Astrocyte of the hippocampus (primary cell): ENCODE results near the gene REG1A.

Experiments
- DNase-seq: peaks from one replicate; pipeline ENCODE4 v3.0.0; 2011; ENCODE audit warnings: low read depth, low spot score

REG1A gene

GRCh38 chr2:79120194-79120713 is at the start of gene REG1A:
REG1A (plus strand) TSS chr2:79120488; CDS start chr2:79120862, 374 bp downstream.
- no peak for DNase-seq

DNA sequence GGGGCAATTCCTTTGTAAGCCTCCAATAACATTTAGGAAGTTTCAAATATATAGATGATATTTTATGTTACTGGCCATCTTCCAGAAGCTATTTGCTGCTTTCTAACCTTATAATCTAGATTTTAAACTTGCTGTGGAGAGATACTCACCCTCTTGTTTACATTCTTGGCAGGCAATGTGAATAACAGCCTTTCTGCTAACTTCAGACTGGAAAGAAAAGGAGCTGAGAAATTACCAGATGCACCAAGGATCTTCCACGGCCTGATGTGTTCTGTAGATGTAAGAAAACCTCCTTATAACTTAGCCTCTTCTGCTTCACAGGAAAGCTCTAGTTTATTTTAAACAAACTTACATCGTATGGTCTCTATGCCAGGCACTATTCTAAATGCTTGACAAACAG is 49.2 kb upstream of the REG1A start:
- DNase-seq, result no peak

DNA sequence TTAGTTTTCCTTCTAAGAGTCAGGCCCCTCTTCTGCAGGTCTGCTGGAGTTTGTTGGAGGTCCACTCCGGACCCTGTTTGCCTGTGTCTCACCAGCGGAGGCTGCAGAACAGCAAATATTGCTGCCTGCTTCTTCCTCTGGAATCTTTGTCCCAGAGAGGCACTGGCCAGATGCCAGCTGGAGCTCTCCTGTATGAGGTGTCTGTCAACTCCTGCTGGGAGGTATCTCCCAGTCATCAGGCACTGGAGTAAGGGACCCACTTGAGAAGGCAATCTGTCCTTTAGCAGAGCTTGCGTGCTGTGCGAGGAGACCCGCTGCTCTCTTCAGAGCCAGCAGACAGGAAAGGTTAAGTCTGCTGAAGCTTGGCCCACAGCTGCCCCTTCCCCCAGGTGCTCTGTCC is 37.3 kb upstream of the REG1A start:
- no peak for DNase-seq

DNA sequence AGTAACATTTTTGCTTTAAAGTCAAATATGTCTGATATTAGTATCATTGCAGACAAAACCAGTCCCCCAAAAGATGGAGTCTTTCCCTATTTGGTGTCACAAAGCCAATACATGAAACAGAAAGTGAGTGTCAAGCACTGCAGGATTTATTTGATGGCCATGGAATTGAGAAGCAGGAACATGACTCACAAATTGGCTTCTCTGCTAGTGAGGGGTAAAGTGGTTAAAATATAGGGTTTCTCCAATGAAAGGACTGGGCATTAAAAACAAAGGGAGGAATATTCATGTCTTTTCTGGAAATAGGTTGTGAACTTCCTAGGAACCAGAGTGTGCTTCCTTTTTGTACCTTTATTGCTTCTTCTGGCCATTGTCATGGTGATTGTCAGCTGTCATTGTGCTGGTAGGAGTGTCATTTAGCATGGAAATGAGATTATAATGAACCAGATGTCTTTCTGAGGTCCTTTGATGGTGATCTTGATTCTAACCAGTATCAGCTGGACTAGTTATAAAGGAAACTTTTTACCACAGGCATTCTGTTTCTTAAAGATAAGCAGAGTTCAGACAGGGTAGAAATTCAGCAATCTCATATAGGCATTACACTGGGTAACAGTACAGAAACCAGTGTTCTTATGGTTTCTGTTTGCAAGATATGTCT is 36.6 kb upstream of the REG1A start:
- DNase-seq, result no peak

- DNase-seq, result no peak
Observed at GRCh38 chr2:79084495-79085135, 35.7 kb upstream of the REG1A start.

GRCh38 chr2:79085382-79085781 is 34.9 kb upstream of the REG1A start:
- no peak for DNase-seq

GRCh38 chr2:79086255-79086654 is 34.0 kb upstream of the REG1A start:
- DNase-seq, result no peak

DNA sequence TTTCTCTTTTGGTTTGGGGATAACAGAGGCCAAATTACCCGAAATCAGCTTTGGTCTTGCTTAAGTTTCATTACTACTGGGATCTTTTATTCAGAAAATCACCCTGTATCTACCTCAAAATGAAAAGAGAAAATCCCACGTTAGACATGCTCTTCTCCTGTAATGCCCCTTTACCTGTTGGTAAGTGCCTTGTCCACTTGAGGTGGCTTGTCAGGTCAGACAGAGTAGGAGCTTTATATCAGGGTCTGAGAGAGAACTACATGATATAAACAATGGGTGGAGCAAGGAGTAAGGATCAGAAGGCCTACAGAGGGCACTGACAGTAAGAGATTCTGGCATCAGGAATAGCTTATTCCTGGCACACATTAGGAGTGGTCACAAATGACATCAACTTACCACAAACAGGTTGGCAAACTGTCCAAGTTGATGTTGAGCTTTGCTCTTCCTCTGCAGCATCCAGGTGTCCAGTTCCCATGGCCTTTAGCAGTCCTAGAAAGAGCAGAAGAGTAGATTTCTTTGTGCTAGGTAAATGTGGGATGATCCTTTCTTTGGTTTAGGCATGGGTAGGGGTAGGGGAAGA is 32.4 kb upstream of the REG1A start, which contains the start of gene REG1B:
REG1B (minus strand) TSS at position 209 of the 580 bp plus-strand sequence. CDS start 381 bp downstream, outside the sequence.
- no peak for DNase-seq

GRCh38 chr2:79090693-79091092 is 29.6 kb upstream of the REG1A start:
- DNase-seq, result no peak

DNA sequence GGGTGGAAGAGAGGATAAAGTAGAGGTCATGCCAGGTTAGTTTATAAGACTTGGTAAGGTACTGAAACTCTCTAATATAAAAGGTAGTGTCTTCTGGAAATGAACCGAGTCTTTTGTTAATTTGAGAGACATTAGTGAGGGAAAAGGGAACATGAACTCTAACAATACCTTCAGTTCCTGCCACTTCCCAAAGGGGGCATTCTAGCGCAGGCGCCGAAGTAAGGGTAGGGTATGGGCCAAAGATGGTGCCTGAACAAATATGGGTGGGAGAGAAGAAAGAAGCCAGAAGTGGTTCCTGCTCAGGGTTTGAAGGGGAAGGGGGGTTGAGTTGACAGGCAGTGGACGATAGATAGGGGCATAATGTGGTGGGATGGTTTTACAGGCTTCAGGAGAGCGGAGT is 22.4 kb upstream of the REG1A start:
- DNase-seq, result no peak

- no peak for DNase-seq
Observed at GRCh38 chr2:79099140-79099686, 21.1 kb upstream of the REG1A start.

DNA sequence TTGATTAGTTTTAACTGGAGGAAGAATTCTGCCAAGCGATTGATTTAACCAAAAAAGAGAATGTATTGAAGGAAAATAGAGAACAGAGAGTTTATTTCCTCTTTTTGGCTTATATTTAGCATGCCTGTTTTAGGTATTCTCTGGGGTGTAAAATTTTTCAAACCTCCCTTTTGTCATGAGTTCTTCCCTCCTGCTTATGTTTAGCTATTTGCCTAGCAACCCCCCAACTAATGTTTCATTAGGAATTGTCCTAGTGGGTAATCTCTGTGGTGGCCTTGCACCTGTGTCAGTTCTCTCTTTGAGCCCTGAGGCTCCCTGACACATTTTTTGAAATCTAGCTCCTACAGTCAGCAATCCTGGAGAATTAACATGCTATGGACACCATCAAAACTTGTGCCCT is 20.0 kb upstream of the REG1A start:
- no peak for DNase-seq

DNA sequence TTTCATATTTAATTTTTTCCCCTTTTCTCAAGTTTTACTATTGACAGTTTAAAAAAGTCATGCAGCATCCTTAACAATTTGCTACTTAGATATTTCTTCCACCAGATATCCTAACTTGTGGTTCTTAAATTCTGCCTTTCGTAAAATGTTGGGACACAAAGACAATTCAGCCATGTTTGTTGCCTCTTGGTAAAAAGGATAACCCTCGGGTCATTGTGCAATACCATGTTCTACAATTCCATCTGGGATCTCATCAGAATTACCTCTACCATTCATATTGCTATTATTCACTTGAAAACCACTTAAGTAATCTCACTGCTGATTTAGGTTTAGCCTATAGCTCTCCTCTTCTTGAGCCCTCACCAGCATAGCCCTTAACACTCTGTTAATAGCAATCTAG is 19.3 kb upstream of the REG1A start:
- no peak for DNase-seq

DNA sequence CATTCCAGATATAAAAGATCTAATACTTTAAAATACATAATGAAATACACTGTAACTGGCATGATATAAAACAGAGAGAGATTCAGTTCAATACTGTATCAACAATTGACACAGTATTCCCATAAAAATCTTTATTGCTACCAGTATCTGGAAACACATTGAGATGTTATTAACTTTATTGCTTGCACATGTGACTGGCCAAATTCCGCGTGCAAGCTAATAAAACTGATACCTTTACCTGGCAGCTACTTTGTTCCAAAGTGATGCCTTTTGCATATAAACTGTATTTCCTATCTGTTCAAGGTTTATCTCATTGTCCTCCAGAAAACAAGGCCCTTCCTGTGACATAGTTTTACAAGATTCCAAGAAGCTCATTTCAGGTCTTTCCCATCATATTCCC is 17.1 kb upstream of the REG1A start:
- DNase-seq, result no peak

DNA sequence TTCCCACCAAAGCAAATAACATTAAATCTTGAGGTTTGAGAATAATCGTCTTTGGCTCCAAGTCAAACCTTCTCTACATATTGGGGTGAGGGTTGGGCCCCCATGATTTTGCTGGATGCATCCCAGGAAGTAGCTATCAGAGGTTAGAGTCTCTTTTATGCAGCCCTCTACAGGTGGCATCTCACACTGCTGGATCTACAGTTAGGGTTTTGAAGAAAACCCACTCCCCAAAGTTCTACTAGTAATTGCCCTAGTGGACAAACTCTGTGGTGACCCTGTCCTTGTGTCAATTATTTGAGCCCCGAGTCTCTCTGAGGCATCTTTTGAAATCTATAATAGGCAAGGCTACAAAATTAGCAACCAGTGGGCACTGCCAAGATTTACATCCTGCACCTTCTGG is 15.0 kb upstream of the REG1A start:
- DNase-seq, result no peak

DNA sequence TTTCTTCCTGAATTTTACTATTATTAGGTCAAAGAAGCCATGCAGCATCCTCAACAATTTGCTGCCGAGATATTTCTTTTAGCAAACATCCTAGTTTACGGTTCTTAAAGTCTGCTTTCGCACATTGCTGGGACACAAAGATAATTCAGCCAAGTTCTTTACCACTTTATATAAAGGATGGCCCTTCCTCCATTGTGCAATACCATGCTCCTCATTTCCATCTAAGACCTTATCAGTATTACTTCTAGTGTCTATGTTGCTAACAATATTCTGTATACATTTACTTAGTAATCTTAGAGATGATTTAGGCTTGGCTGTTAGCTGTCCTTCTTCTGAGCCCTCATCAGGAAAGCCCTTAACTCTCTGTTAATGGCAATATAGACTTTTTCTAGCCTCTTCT is 8.0 kb upstream of the REG1A start:
- DNase-seq, result no peak

DNA sequence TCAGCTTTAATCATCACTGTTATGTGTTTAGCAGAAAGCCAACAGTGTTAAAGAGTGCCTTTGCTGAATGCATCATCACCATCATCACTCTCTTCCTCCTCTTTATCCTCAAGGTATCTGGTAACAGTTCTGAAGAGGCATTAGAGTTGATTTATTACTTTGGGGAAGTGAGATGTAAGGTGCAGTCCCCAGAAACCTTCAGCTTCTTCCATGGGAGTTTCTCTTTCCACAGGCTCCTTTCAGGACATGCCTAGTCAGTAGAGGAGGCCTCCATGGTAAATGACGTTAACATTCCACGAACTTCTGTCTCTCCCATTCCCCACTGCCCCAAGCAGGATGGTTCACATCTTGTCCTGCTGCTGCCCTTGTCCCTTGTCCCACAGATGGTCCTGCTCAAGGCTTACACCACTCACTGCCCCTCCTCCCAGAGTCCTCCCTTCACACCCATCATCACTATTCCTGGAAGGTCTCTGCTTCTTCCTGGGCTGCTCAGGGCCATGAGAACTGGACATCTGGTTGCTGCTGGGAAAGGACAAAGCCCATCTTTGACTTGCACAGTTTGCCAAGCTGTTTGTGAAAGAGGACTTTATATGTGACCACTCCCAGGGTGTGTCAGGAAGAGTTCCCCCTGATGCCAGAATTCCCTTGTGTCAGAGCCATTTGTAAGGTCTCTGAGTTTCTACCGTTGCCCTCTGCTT is 5.3 kb upstream of the REG1A start:
- no peak for DNase-seq

DNA sequence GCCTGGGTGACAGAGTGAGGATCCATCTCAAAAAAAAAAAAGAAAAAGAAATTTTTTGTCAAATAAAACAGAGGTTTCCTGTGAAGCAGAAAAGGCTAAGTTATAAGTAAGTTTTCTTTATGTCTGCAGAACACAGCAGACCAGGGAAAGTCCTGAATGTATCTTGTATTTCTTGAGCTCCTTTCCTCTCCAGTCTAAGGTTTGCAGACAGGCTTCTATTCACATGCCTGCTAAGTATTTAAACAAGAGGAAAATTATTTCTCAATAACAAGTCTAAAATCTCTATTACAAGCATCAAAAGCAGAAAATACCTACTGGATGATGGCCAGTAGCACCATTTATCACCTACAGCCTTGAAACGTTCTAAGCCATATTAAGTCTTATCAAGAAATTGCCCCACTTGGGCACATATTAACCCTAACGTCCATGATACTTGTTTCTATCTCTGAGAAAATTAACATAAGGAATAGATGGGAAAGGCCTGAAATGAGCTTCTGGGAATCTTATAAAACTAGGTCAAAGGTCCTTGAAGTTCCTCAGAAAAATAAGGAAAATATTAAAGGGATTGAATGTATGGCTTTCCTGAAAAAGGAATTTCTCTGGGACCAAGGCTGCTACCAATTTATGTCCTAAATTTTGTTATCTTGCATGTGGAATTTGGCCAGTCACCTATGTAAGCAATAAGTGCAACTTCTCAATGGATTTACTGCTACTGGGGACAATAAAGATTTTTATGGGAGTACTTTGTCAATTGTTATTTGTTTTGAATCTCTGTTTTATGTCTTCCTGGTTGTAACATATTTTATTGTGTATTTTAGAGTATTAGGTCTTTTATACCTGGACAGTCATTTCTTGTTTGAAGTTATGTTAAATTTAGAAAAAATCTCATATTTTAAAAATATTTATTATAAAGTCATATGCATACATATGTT is 3.0 kb upstream of the REG1A start:
- no peak for DNase-seq

- no peak for DNase-seq
Observed at GRCh38 chr2:79122676-79123075, 2.4 kb downstream of the REG1A start.

GRCh38 chr2:79124907-79125720 is 4.8 kb downstream of the REG1A start:
- no peak for DNase-seq
